A673 (cell line): ENCODE data around the gene PCBD1. TPM values are rescaled to one million over a fixed set of nuclear protein-coding genes. Genes with fewer than 3 reads are reported as not detected.

ENCODE experiments used
- BruUV-seq: library from RNA; stranded (reverse); fragments of 400-500 nt; replicated peaks from 2 replicates; lab custom pipeline; 2021; lab: Mats Ljungman, UMichigan
- CTCF ChIA-PET: fragments of 300-600 bp; sonication (Branson Sonifier 250); formaldehyde crosslinking; loops from one replicate; lab custom pipeline; 2022; ENCODE audit warnings: antibody characterized with exemption; lab: Charles Lee
- POLR2A ChIA-PET: fragments of 300-600 bp; sonication (Branson Sonifier 250); formaldehyde crosslinking; loops from one replicate; lab custom pipeline; 2022; ENCODE audit warnings: antibody characterized with exemption; ENCODE audit not compliant: low non-redundant PET; lab: Charles Lee
- DNase-seq: peaks from one replicate; pipeline ENCODE4 v3.0.0-alpha.2; 2015; ENCODE audit warnings: low spot score
- H3K27ac ChIP-seq: fragments of 200-600 bp; sonication (generic); 2 replicates; pipeline ENCODE4 v1.5.1; 2016; ENCODE audit warnings: mixed run types, low read depth, mild to moderate bottlenecking, mixed read lengths, antibody characterized with exemption, low read length; ENCODE audit not compliant: poor library complexity, severe bottlenecking
- H3K27me3 ChIP-seq: fragments of 200-600 bp; sonication (generic); replicated peaks from 2 replicates; pipeline ENCODE4 v1.6.1; 2017; ENCODE audit warnings: mixed run types, low read depth, mild to moderate bottlenecking, mixed read lengths, antibody characterized with exemption, low read length; ENCODE audit not compliant: insufficient read depth, poor library complexity
- H3K36me3 ChIP-seq: fragments of 200-600 bp; sonication (generic); 2 replicates; pipeline ENCODE4 v1.6.1; 2016; ENCODE audit warnings: mixed run types, mild to moderate bottlenecking, mixed read lengths, antibody characterized with exemption, low read length; ENCODE audit not compliant: insufficient read depth, poor library complexity, severe bottlenecking
- H3K4me1 ChIP-seq: fragments of 200-600 bp; sonication (generic); 2 replicates; pipeline ENCODE4 v1.6.1; 2017; ENCODE audit warnings: mixed run types, mild to moderate bottlenecking, mixed read lengths, antibody characterized with exemption, low read length; ENCODE audit not compliant: insufficient read depth, poor library complexity, severe bottlenecking
- H3K4me3 ChIP-seq: fragments of 200-600 bp; sonication (generic); 2 replicates; pipeline ENCODE4 v1.5.1; 2016; ENCODE audit warnings: low read depth, mixed run types, mild to moderate bottlenecking, mixed read lengths, low read length; ENCODE audit not compliant: poor library complexity, severe bottlenecking
- H3K9me3 ChIP-seq: fragments of 200-600 bp; sonication (generic); 2 replicates; pipeline ENCODE4 v1.6.1; 2016; ENCODE audit warnings: mixed run types, low read depth, mild to moderate bottlenecking, mixed read lengths, antibody characterized with exemption, low read length; ENCODE audit not compliant: poor library complexity, severe bottlenecking
- CTCF ChIP-seq: fragments of 300-800, 200-600 bp; sonication (generic); conservative IDR thresholded peaks from 2 replicates; pipeline ENCODE4 v1.5.1; 2017; ENCODE audit warnings: low read depth, mild to moderate bottlenecking, antibody characterized with exemption, low read length, moderate library complexity, mixed read lengths
- EZH2 ChIP-seq: fragments of 200-600 bp; sonication (generic); IDR thresholded peaks from 2 replicates; pipeline ENCODE4 v1.6.1; 2017; ENCODE audit warnings: borderline replicate concordance, low read depth, mild to moderate bottlenecking, mixed read lengths, antibody characterized with exemption, low read length; ENCODE audit not compliant: poor library complexity, severe bottlenecking
- intact Hi-C: fragments of 100-400 bp; cut with micrococcal nuclease; formaldehyde crosslinking; loops from one replicate; pipeline ENCODE4 v1.10.0; 2022; ENCODE audit not compliant: unreplicated experiment
- total RNA-seq: library from RNA; stranded (reverse); gene quantifications from 2 replicates; pipeline ENCODE4 v1.2.3, GENCODE V29; 2021

PCBD1 gene
- total RNA-seq, 1 experiment from 2014 or later: 41.2 TPM

DNA sequence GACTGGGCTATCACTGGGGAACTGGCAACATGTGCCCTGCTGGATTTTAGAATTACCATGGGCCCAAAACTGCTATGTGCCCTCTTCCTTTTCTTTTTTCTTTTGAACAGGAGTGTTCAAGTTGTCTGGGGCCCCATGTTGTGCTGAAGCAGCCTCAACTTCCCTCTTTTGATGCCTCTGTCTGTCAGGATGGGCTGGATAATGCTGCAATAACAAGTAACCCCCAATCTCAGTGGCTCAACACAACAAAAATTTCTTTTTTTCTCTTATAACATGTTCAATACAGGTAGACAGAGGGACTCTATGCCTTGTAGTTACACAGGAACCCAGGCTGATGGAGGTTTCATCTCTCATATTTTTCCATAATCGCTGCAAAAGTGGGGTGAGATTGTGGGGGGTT lies 8.2 kb upstream of the PCBD1 start:
- Histone ChIP-seq H3K27ac (no peak overlapping the region), H3K27me3 (no peaks in the 10 kb centered on the region), H3K9me3 (no peaks in the 10 kb centered on the region), H3K4me1 (no peaks in the 10 kb centered on the region), H3K36me3 (no peaks in the 10 kb centered on the region), H3K4me3 (no peak overlapping the region)
- BruUV-seq: no TSS peak
- ChIA-PET CTCF (no interaction called here), POLR2A (no interaction called here)
- no peak for TF ChIP-seq CTCF
- TF ChIP-seq EZH2: no peak
- no peak for DNase-seq
- intact Hi-C loops: no loop called here

DNA sequence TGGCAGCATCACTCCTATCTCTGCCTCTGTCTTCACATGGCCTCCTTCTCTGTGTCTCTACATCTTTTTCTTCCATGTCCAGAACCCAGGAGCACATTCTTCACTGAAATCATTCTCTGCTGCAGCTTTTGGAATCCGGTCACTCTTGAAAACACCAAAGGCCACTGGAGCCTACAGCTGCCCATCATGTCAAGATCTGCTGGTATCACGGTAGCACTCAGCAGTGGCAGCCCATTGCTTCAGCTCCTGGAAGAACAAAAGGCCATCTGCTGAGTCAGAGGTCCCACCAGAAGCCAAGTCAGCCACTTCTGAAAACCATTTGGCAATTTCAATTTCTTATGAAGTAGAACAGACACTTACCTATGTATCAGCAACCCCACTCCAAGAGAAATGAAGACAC lies 6.1 kb upstream of the PCBD1 start:
- CTCF ChIA-PET: no interaction called here

GRCh38 chr10:70893227-70894006 lies 5.1 kb upstream of the PCBD1 start:
- DNase-seq: no peak
- no peaks in the 10 kb centered on the region for H3K9me3 ChIP-seq
- ChIA-PET CTCF (no interaction called here), POLR2A (no interaction called here)
- H3K4me3 ChIP-seq: no peak overlapping the region
- no peaks in the 10 kb centered on the region for H3K27me3 ChIP-seq
- no TSS peak for BruUV-seq
- no peaks in the 10 kb centered on the region for H3K36me3 ChIP-seq
- TF ChIP-seq EZH2 (no peak), CTCF (no peak)
- no peak overlapping the region for H3K27ac ChIP-seq
- intact Hi-C loops: no loop called here
- H3K4me1 ChIP-seq: no peaks in the 10 kb centered on the region

More for the DNA sequence above, 6.1 kb upstream of the PCBD1 start:
- DNase-seq: no peak
- intact Hi-C loops: no loop called here
- Histone ChIP-seq H3K4me1 (no peaks in the 10 kb centered on the region), H3K4me3 (no peak overlapping the region), H3K9me3 (no peaks in the 10 kb centered on the region), H3K27ac (no peak overlapping the region), H3K36me3 (no peaks in the 10 kb centered on the region), H3K27me3 (no peaks in the 10 kb centered on the region)
- no TSS peak for BruUV-seq
- POLR2A ChIA-PET: no interaction called here
- no peak for TF ChIP-seq CTCF
- no peak for TF ChIP-seq EZH2
